ENCODE data around the gene RTP1.

DNA sequence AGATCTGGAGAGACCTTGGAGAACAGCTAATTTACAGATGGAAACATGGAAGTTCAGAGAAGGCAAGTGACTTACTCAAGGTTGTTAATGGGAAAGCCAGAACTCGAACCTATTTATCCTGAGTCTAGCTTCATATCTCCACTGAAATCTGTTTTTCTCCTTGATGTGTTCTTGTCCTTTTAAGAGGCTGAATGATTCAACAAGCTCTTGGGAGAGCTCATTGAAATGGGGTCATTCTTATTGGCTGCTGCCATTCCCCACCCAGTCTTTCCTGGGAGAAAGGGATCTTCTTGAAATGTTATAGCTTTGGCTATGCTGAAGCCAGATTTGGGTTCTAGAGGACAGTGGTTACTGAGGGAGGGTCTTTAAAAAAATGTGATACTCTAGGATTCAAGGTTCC, 41.0 kb downstream of the RTP1 start:
- TF ChIP-seq POLR2AphosphoS5 (IDR thresholded peaks at IDR 0.05): no peak
- TF ChIP-seq, protein P1, sequence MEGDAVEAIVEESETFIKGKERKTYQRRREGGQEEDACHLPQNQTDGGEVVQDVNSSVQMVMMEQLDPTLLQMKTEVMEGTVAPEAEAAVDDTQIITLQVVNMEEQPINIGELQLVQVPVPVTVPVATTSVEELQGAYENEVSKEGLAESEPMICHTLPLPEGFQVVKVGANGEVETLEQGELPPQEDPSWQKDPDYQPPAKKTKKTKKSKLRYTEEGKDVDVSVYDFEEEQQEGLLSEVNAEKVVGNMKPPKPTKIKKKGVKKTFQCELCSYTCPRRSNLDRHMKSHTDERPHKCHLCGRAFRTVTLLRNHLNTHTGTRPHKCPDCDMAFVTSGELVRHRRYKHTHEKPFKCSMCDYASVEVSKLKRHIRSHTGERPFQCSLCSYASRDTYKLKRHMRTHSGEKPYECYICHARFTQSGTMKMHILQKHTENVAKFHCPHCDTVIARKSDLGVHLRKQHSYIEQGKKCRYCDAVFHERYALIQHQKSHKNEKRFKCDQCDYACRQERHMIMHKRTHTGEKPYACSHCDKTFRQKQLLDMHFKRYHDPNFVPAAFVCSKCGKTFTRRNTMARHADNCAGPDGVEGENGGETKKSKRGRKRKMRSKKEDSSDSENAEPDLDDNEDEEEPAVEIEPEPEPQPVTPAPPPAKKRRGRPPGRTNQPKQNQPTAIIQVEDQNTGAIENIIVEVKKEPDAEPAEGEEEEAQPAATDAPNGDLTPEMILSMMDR (IDR thresholded peaks at IDR 0.05): no peak
- TF ChIP-seq POLR2A (IDR thresholded peaks at IDR 0.05): no peak

Measured in prostate gland (tissue), 2 donors.